ENCODE results near the gene PPIG. TPM values are rescaled to one million over a fixed set of nuclear protein-coding genes. Genes with fewer than 3 reads are reported as not detected.

Gene PPIG
- total and polyA plus RNA-seq, 4 donors, result 15.2 to 49.3 (median 24.2) TPM

DNA sequence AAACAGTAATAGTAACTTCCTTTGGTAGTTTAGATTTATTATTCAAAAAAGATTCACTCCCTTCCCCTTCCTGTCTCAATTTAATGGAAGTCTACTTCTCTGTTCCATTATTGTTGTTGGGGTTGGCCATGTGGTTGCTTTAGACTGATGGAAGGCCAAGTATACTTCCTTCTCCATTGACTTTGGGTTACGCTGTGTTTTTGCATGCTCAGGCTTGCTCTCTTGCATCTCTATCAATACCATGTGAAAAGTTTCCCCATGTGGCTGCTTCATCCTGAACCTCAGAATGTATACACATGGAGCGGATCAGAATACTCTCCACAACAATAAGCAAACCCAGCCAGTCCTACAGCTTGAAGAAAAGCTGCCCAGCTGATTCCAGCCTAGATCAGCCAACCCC lies 89.8 kb downstream of the PPIG start (continued):
- TF ChIP-seq FOXA1 (IDR thresholded peaks at IDR 0.05) (no peak), HNF4G (IDR thresholded peaks at IDR 0.05) (no peak), JUND (IDR thresholded peaks at IDR 0.05) (no peak), RXRA (IDR thresholded peaks at IDR 0.05) (no peak), RAD21 (IDR thresholded peaks at IDR 0.05) (no peak), REST (IDR thresholded peaks at IDR 0.05) (no peak)

- H3K9ac ChIP-seq (ENCODE audit: low read depth in 1 of 2, low read length in 2 of 2), result no peak overlapping the region
- no peaks in the 10 kb centered on the region for H3K4me1 ChIP-seq (ENCODE audit: control insufficient read depth in 4 of 4, insufficient read depth in 4 of 4, low read length in 3 of 4)
- no peaks in the 10 kb centered on the region for H3K9me3 ChIP-seq (ENCODE audit: control insufficient read depth in 4 of 4, low read length in 3 of 4)
- H3K4me3 ChIP-seq (ENCODE audit: low read depth in 1 of 3, low read length in 3 of 3), result no peak overlapping the region
- TF ChIP-seq SP1 (IDR thresholded peaks at IDR 0.05) (no peak), RAD21 (IDR thresholded peaks at IDR 0.05) (peak; percentile 15 to 55)
- H3K36me3 ChIP-seq (ENCODE audit: control insufficient read depth in 4 of 4, insufficient read depth in 3 of 4, low read depth in 1 of 4, low read length in 3 of 4), result no peaks in the 10 kb centered on the region
- H3K27ac ChIP-seq (ENCODE audit: low read depth in 1 of 2, low read length in 2 of 2), result no peak overlapping the region
- no peaks in the 10 kb centered on the region for H3K27me3 ChIP-seq (ENCODE audit: control insufficient read depth in 4 of 4, insufficient read depth in 4 of 4, low read length in 3 of 4)
- no peak for DNase-seq (ENCODE audit: low spot score)
- 75% methylated on average over 3 of the region's 3 CpGs for WGBS
Observed at GRCh38 chr2:169676357-169676756, 92.2 kb downstream of the PPIG start.

GRCh38 chr2:169676850-169677249 lies 92.7 kb downstream of the PPIG start:
- no peaks in the 10 kb centered on the region for H3K4me1 ChIP-seq (ENCODE audit: control insufficient read depth in 4 of 4, insufficient read depth in 4 of 4, low read length in 3 of 4)
- TF ChIP-seq MAX (IDR thresholded peaks at IDR 0.05), result no peak
- no peak for TF ChIP-seq TAF1 (conservative IDR thresholded peaks at IDR 0.05)
- no peak for TF ChIP-seq RXRA (IDR thresholded peaks at IDR 0.05)
- no peak for TF ChIP-seq NR2F2 (IDR thresholded peaks at IDR 0.05)
- TF ChIP-seq HNF4A (conservative IDR thresholded peaks at IDR 0.05), result no peak
- no peak for TF ChIP-seq YY1 (IDR thresholded peaks at IDR 0.05)
- no peak for TF ChIP-seq REST (IDR thresholded peaks at IDR 0.05)
- TF ChIP-seq FOXA2 (IDR thresholded peaks at IDR 0.05), result no peak
- TF ChIP-seq, protein P1, sequence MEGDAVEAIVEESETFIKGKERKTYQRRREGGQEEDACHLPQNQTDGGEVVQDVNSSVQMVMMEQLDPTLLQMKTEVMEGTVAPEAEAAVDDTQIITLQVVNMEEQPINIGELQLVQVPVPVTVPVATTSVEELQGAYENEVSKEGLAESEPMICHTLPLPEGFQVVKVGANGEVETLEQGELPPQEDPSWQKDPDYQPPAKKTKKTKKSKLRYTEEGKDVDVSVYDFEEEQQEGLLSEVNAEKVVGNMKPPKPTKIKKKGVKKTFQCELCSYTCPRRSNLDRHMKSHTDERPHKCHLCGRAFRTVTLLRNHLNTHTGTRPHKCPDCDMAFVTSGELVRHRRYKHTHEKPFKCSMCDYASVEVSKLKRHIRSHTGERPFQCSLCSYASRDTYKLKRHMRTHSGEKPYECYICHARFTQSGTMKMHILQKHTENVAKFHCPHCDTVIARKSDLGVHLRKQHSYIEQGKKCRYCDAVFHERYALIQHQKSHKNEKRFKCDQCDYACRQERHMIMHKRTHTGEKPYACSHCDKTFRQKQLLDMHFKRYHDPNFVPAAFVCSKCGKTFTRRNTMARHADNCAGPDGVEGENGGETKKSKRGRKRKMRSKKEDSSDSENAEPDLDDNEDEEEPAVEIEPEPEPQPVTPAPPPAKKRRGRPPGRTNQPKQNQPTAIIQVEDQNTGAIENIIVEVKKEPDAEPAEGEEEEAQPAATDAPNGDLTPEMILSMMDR (IDR thresholded peaks at IDR 0.05; ENCODE audit: low read depth, low read length, missing input control), result no peak
- TF ChIP-seq JUND (IDR thresholded peaks at IDR 0.05), result no peak
- no peak for TF ChIP-seq SP1 (IDR thresholded peaks at IDR 0.05)
- 95% methylated on average over 6 of the region's 6 CpGs for WGBS
- H3K4me3 ChIP-seq (ENCODE audit: low read depth in 1 of 3, low read length in 3 of 3), result no peak overlapping the region
- DNase-seq (ENCODE audit: low spot score), result no peak
- no peak overlapping the region for H3K27ac ChIP-seq (ENCODE audit: low read depth in 1 of 2, low read length in 2 of 2)
- H3K9ac ChIP-seq (ENCODE audit: low read depth in 1 of 2, low read length in 2 of 2), result no peak overlapping the region
- no peaks in the 10 kb centered on the region for H3K36me3 ChIP-seq (ENCODE audit: control insufficient read depth in 4 of 4, insufficient read depth in 3 of 4, low read depth in 1 of 4, low read length in 3 of 4)
- no peaks in the 10 kb centered on the region for H3K9me3 ChIP-seq (ENCODE audit: control insufficient read depth in 4 of 4, low read length in 3 of 4)
- H3K27me3 ChIP-seq (ENCODE audit: control insufficient read depth in 4 of 4, insufficient read depth in 4 of 4, low read length in 3 of 4), result no peaks in the 10 kb centered on the region
